HepG2 (cell line): ENCODE measurements around the gene C16orf95. TPM values are rescaled to one million over a fixed set of nuclear protein-coding genes. Genes with fewer than 3 reads are reported as not detected.
A peak's percentile ranks its signal among the peaks of the same experiment; 100 is the strongest.

Experiments
- BATF2 ChIP-seq: sonication (generic); formaldehyde crosslinking; IDR thresholded peaks from 2 replicates; pipeline ENCODE4 v1.8.0; 2022; ENCODE audit warnings: mild to moderate bottlenecking, missing genetic modification reagents, moderate library complexity
- BRD4 ChIP-seq: sonication (generic); formaldehyde crosslinking; IDR thresholded peaks from 2 replicates; pipeline ENCODE4 v1.4.0; 2020; ENCODE audit warnings: missing genetic modification reagents
- CCDC6 ChIP-seq: sonication (generic); formaldehyde crosslinking; IDR thresholded peaks from 2 replicates; pipeline ENCODE4 v1.8.1; 2022; ENCODE audit warnings: mild to moderate bottlenecking, missing genetic modification reagents, moderate library complexity
- DZIP1 ChIP-seq: sonication (generic); formaldehyde crosslinking; IDR thresholded peaks from 2 replicates; pipeline ENCODE4 v1.5.0; 2020; ENCODE audit warnings: mild to moderate bottlenecking, missing genetic modification reagents
- EED ChIP-seq: sonication (generic); formaldehyde crosslinking; IDR thresholded peaks from 2 replicates; pipeline ENCODE4 v1.5.0; 2020; ENCODE audit warnings: mild to moderate bottlenecking, missing genetic modification reagents
- EZH2 ChIP-seq: conservative IDR thresholded peaks from 2 replicates; pipeline ENCODE4 v1.6.1; 2012; ENCODE audit warnings: mild to moderate bottlenecking, low read depth, low read length, moderate library complexity
- GMEB2 ChIP-seq: IDR thresholded peaks from 2 replicates; pipeline ENCODE4 v1.6.1; 2016; ENCODE audit warnings: missing biosample characterization, missing genetic modification reagents, low read depth
- GPN1 ChIP-seq: sonication (generic); formaldehyde crosslinking; IDR thresholded peaks from 2 replicates; pipeline ENCODE4 v1.5.1; 2020; ENCODE audit warnings: missing genetic modification reagents, borderline replicate concordance
- HNRNPK ChIP-seq: fragments of 200-400 bp; formaldehyde crosslinking; IDR thresholded peaks from 2 replicates; pipeline ENCODE4 v1.6.1; 2018; ENCODE audit warnings: low read length, low read depth, moderate library complexity, mild to moderate bottlenecking; ENCODE audit not compliant: poor library complexity, severe bottlenecking
- MED13 ChIP-seq: sonication (generic); formaldehyde crosslinking; IDR thresholded peaks from 2 replicates; pipeline ENCODE4 v1.5.0; 2020; ENCODE audit warnings: missing genetic modification reagents
- PCBP1 ChIP-seq: fragments of 200-400 bp; formaldehyde crosslinking; IDR thresholded peaks from 2 replicates; pipeline ENCODE4 v1.6.1; 2017; ENCODE audit warnings: mild to moderate bottlenecking, low read depth, low read length, borderline replicate concordance
- PTBP1 ChIP-seq: fragments of 200-400 bp; formaldehyde crosslinking; IDR thresholded peaks from 2 replicates; pipeline ENCODE4 v1.6.1; 2018; ENCODE audit warnings: low read length, low read depth; ENCODE audit not compliant: poor library complexity, severe bottlenecking
- SIN3A ChIP-seq: IDR thresholded peaks from 2 replicates; pipeline ENCODE4 v1.6.1; 2011; ENCODE audit warnings: low read depth, mild to moderate bottlenecking, control low read depth, low read length, borderline replicate concordance
- SRSF4 ChIP-seq: fragments of 200-400 bp; formaldehyde crosslinking; IDR thresholded peaks from one replicate; pipeline ENCODE4 v1.6.1; 2018; ENCODE audit warnings: mild to moderate bottlenecking, low read depth, low read length, moderate library complexity; ENCODE audit not compliant: poor library complexity, severe bottlenecking
- ZMYM2 ChIP-seq: sonication (generic); formaldehyde crosslinking; IDR thresholded peaks from 2 replicates; pipeline ENCODE4 v1.8.0; 2022; ENCODE audit warnings: mild to moderate bottlenecking, missing genetic modification reagents
- ZNF205 ChIP-seq: IDR thresholded peaks from 2 replicates; pipeline ENCODE4 v1.6.1; 2018; ENCODE audit warnings: missing biosample characterization, missing genetic modification reagents
- ZNF512B ChIP-seq: sonication (generic); formaldehyde crosslinking; IDR thresholded peaks from 2 replicates; pipeline ENCODE4 v1.5.1; 2020; ENCODE audit warnings: missing genetic modification reagents, mild to moderate bottlenecking, borderline replicate concordance
- ZNF678 ChIP-seq: sonication (generic); formaldehyde crosslinking; IDR thresholded peaks from 2 replicates; pipeline ENCODE4 v1.4.0; 2020; ENCODE audit warnings: mild to moderate bottlenecking, missing genetic modification reagents
- ZNF75D ChIP-seq: sonication (generic); formaldehyde crosslinking; IDR thresholded peaks from 2 replicates; pipeline ENCODE4 v1.8.1; 2023; ENCODE audit warnings: missing genetic modification reagents, mild to moderate bottlenecking, borderline replicate concordance
- ZNF781 ChIP-seq: sonication (generic); formaldehyde crosslinking; IDR thresholded peaks from 2 replicates; pipeline ENCODE4 v1.5.1; 2020; ENCODE audit warnings: borderline replicate concordance, mild to moderate bottlenecking, missing genetic modification reagents; ENCODE audit errors: not compliant biosample characterization
- ZSCAN21 ChIP-seq: sonication (generic); formaldehyde crosslinking; IDR thresholded peaks from 2 replicates; pipeline ENCODE4 v1.8.0; 2022; ENCODE audit warnings: mild to moderate bottlenecking, missing genetic modification reagents, moderate library complexity, borderline replicate concordance
- polyA plus RNA-seq, 8 experiments: library from polyadenylated mRNA; depleted of rRNA in 3 of 8; stranded (reverse) in 7 of 8; unstranded in 1 of 8; fragments of >200 nt; fragmentation: Illumina TruSeq in 4 of 8; extraction: Trizol in 4 of 8; gene quantifications; 2 replicates each; pipeline versions ENCODE4 v1.2.1 to v1.2.3, GENCODE V29; 2011 to 2016; ENCODE audit warnings: low read depth in 4 of 8, missing spikeins in 1 of 8, mixed read lengths in 1 of 8; ENCODE audit not compliant: insufficient read depth in 1 of 8
- total RNA-seq, 5 experiments: library from RNA; depleted of rRNA; stranded (reverse); fragments of >200 nt; fragmentation: Illumina TruSeq; extraction: Trizol; gene quantifications; 2 replicates each; pipeline ENCODE4 v1.2.3, GENCODE V29; 2016; ENCODE audit warnings: low read depth in 1 of 5

Gene C16orf95
- total and polyA plus RNA-seq, 2 of the 13 experiments (the other 11 are each of a cell fraction or from before 2014, with no cell fraction given), result 2.8 to 8.6 TPM

GRCh38 chr16:87317750-87318644 is 805 bp upstream of the C16orf95 start (continued):
- TF ChIP-seq CCDC6 (no peak), EED (CRISPR knock-in tag) (no peak), ZNF781 (CRISPR knock-in tag) (no peak), SIN3A (peak; percentile 16; the same call in 1 of the 2 replicates), DZIP1 (no peak), BATF2 (CRISPR knock-in tag) (no peak), ZMYM2 (CRISPR knock-in tag) (no peak), ZSCAN21 (CRISPR knock-in tag) (no peak), GMEB2 (CRISPR knock-in tag) (no peak), ZNF205 (no peak), MED13 (CRISPR knock-in tag) (no peak), PCBP1 (no peak), GPN1 (CRISPR knock-in tag) (no peak), ZNF75D (CRISPR knock-in tag) (no peak), HNRNPK (no peak), BRD4 (CRISPR knock-in tag) (no peak), EZH2 (no peak), ZNF678 (CRISPR knock-in tag) (no peak), PTBP1 (no peak), SRSF4 (no peak), ZNF512B (no peak)
